Measurements from ENCODE around the gene KLF3. TPM values are rescaled to one million over a fixed set of nuclear protein-coding genes. Genes with fewer than 3 reads are reported as not detected.

KLF3 gene
- total and polyA plus RNA-seq, 2 of the 4 experiments (the other 2 are of a cell fraction), result 8.2 to 12.6 TPM

DNA sequence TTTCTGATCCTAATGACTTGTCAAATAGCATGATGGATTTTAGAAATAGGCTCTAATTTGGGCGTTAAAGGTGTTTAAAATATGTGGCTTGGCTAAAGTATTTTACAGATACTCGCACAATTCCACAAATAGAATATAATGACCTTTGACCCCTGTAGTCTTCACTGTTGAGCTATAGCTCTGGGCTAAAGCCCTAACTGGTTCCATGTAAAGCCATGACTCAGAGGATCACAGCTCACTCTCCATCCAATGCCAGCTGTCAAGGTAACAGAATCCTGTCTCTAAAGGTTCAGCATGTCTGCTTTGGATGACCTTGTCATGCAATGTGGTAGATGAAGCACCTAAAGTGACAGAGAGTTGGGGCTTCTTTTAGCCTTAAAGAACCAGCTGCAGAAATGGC lies 76.3 kb downstream of the KLF3 start:
- Histone ChIP-seq H2BK20ac (ENCODE audit: low read depth, low read length) (no peak overlapping the region), H2BK120ac (ENCODE audit: low read depth, low read length) (no peak overlapping the region), H3K9ac (ENCODE audit: low read depth, low read length) (no peak overlapping the region), H3K56ac (ENCODE audit: extremely low read depth, insufficient read depth, low read length) (no peak overlapping the region), H4K5ac (ENCODE audit: low read depth, low read length) (no peak overlapping the region), H2AK9ac (replicated peaks; ENCODE audit: low read depth, low read length, poor library complexity) (no peak overlapping the region), H4K20me1 (ENCODE audit: insufficient read depth, low read length) (no peaks in the 10 kb centered on the region), H3K27me3 (ENCODE audit: control insufficient read depth, insufficient read depth, low read length) (peaks cover 8% of the 10 kb centered on the region), H3K79me1 (ENCODE audit: low read depth in 1 of 2, low read length in 2 of 2) (no peaks in the 10 kb centered on the region), H2AFZ (replicated peaks; ENCODE audit: low read length, poor library complexity) (no peak overlapping the region), H3K9me1 (ENCODE audit: insufficient read depth, low read length) (no peaks in the 10 kb centered on the region), H3K4me3 (ENCODE audit: insufficient read depth, low read depth, low read length) (no peak overlapping the region), H3K4me1 (ENCODE audit: control insufficient read depth, insufficient read depth, low read length) (no peaks in the 10 kb centered on the region), H3K18ac (ENCODE audit: low read depth, low read length) (no peak overlapping the region), H3K27ac (ENCODE audit: insufficient read depth, low read length) (no peak overlapping the region), H3K23ac (ENCODE audit: low read depth, low read length) (no peak overlapping the region), H3K4ac (ENCODE audit: low read depth, low read length) (no peak overlapping the region), H3K9me3 (ENCODE audit: control insufficient read depth, insufficient read depth, low read length) (peaks cover 2% of the 10 kb centered on the region; the same call in 1 of the 2 replicates), H2BK15ac (ENCODE audit: low read depth, low read length) (no peak overlapping the region), H4K91ac (ENCODE audit: insufficient read depth, low read depth, low read length) (no peak overlapping the region), H2BK5ac (ENCODE audit: low read depth, low read length, poor library complexity, severe bottlenecking) (no peak overlapping the region), H3K14ac (replicated peaks; ENCODE audit: low read depth, low read length) (no peak overlapping the region), H3K4me2 (ENCODE audit: low read depth, low read length) (no peak overlapping the region), H4K8ac (ENCODE audit: low read depth in 2 of 2, low read length in 2 of 2) (no peak overlapping the region), H2AK5ac (ENCODE audit: low read depth, low read length) (no peak overlapping the region), H3K36me3 (ENCODE audit: control insufficient read depth, insufficient read depth, low read length) (no peaks in the 10 kb centered on the region)
- ATAC-seq (ENCODE audit: low read depth), result no peak
- TF ChIP-seq CHD1 (IDR thresholded peaks at IDR 0.05; ENCODE audit: low read depth, low read length) (no peak), RAD21 (IDR thresholded peaks at IDR 0.05; ENCODE audit: low read length) (no peak), MXI1 (IDR thresholded peaks at IDR 0.05; ENCODE audit: borderline replicate concordance, low read depth, low read length) (no peak), BHLHE40 (IDR thresholded peaks at IDR 0.05; ENCODE audit: low read depth, low read length) (no peak), POLR2A (IDR thresholded peaks at IDR 0.05; ENCODE audit: low read depth, low read length) (no peak), MAZ (IDR thresholded peaks at IDR 0.05; ENCODE audit: borderline replicate concordance, low read depth, low read length) (no peak), RCOR1 (IDR thresholded peaks at IDR 0.05; ENCODE audit: insufficient replicate concordance, low read length) (no peak), NFE2L2 (IDR thresholded peaks at IDR 0.05; ENCODE audit: low read depth, low read length) (no peak), SMC3 (IDR thresholded peaks at IDR 0.05; ENCODE audit: low read depth, low read length) (no peak), RFX5 (IDR thresholded peaks at IDR 0.05; ENCODE audit: low read depth, low read length) (no peak), MAFK (IDR thresholded peaks at IDR 0.05; ENCODE audit: low read depth, low read length) (no peak), FOS (IDR thresholded peaks at IDR 0.05; ENCODE audit: low read depth, low read length) (no peak), CEBPB (IDR thresholded peaks at IDR 0.05; ENCODE audit: low read depth, low read length) (no peak)
- TF ChIP-seq, protein P1, sequence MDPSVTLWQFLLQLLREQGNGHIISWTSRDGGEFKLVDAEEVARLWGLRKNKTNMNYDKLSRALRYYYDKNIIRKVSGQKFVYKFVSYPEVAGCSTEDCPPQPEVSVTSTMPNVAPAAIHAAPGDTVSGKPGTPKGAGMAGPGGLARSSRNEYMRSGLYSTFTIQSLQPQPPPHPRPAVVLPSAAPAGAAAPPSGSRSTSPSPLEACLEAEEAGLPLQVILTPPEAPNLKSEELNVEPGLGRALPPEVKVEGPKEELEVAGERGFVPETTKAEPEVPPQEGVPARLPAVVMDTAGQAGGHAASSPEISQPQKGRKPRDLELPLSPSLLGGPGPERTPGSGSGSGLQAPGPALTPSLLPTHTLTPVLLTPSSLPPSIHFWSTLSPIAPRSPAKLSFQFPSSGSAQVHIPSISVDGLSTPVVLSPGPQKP (IDR thresholded peaks at IDR 0.05; ENCODE audit: borderline replicate concordance, low read depth, low read length), result no peak
- TF ChIP-seq, protein P2, sequence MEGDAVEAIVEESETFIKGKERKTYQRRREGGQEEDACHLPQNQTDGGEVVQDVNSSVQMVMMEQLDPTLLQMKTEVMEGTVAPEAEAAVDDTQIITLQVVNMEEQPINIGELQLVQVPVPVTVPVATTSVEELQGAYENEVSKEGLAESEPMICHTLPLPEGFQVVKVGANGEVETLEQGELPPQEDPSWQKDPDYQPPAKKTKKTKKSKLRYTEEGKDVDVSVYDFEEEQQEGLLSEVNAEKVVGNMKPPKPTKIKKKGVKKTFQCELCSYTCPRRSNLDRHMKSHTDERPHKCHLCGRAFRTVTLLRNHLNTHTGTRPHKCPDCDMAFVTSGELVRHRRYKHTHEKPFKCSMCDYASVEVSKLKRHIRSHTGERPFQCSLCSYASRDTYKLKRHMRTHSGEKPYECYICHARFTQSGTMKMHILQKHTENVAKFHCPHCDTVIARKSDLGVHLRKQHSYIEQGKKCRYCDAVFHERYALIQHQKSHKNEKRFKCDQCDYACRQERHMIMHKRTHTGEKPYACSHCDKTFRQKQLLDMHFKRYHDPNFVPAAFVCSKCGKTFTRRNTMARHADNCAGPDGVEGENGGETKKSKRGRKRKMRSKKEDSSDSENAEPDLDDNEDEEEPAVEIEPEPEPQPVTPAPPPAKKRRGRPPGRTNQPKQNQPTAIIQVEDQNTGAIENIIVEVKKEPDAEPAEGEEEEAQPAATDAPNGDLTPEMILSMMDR (conservative IDR thresholded peaks at IDR 0.05; ENCODE audit: low read depth, low read length), result no peak
- TF ChIP-seq, protein P3, sequence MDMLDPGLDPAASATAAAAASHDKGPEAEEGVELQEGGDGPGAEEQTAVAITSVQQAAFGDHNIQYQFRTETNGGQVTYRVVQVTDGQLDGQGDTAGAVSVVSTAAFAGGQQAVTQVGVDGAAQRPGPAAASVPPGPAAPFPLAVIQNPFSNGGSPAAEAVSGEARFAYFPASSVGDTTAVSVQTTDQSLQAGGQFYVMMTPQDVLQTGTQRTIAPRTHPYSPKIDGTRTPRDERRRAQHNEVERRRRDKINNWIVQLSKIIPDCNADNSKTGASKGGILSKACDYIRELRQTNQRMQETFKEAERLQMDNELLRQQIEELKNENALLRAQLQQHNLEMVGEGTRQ (IDR thresholded peaks at IDR 0.05; ENCODE audit: low read depth, low read length), result no peak
- DNase-seq, result no peak
- dilution Hi-C loops (cut with HindIII; ENCODE audit: low sequenced_read_pairs, unreplicated experiment), result no loop called here
- CTCF ChIA-PET, result interaction anchor here (1.5 kb wide), 1 partner anchor 561 kb away, joined by 3 read pairs; no protein-coding TSS in a partner anchor
- in situ Hi-C loops (cut with MboI; ENCODE audit: low sequenced_read_pairs), result no loop called here
- no TSS peak for BruUV-seq (replicated peaks)
- intact Hi-C loops (cut with micrococcal nuclease), result no loop called here
- POLR2A ChIA-PET (ENCODE audit: unreplicated experiment), result no interaction called here
- no CpG with 5 or more reads among the region's 2 CpGs for WGBS, 2 experiments (ENCODE audit: extremely low coverage in 2 of 2, insufficient read length in 1 of 2)
